SK-N-MC (cell line): ENCODE measurements around the gene B4GALT2.

Experiments used
- EZH2 ChIP-seq: fragments of 200-600 bp; sonication (generic); IDR thresholded peaks from one replicate; pipeline ENCODE4 v1.6.1; 2017; ENCODE audit warnings: antibody characterized with exemption
- POLR2AphosphoS5 ChIP-seq: IDR thresholded peaks from 2 replicates; pipeline ENCODE4 v1.6.1; 2012; ENCODE audit warnings: mild to moderate bottlenecking, low read depth, low read length, borderline replicate concordance

DNA sequence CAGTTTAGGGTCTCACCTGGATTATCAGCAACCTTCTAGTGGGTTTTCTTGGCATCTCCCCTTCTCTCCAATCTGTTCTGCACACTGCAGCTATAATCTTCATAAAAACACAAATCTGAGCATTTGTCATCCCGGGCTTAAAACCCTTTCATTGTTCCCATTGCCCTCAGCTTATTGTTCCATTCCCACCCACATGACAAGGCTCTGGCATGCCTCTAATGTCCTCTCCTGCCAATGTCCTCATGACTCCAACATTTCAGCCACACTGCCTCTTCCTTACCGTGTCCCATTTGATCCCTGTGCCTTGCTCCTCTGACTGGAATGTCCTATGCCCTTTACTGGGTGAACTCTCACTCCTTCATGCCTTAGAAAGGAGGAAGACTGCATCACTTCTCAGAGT lies 16.7 kb upstream of the B4GALT2 start:
- TF ChIP-seq EZH2 (no peak), POLR2AphosphoS5 (no peak)
